ENCODE measurements around the gene EPN2.
A peak's percentile ranks its signal among the peaks of the same experiment; 100 is the strongest.

Gene EPN2

DNA sequence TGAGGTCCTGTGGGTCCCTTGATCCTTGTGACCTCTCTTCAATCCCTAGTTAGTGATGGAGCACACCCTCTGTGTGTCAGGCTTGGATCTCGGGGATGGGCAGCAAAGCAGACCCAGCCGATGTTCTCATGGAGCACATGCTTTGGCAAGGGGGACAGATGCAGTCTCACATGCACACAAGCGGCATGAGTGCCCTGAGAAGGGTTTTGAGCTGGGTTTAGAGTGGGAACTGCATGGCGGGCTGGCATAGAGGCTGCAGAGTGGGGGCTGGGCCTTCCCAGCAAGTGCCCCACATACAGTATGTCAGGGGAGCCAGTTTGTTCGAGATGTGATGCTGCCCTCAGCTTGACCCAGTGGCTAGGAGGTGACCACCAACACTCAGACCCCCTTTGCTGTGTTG is 83.7 kb downstream of the EPN2 start:
- TF ChIP-seq CTCF (IDR thresholded peaks at IDR 0.05; ENCODE audit: low read depth, low read length, missing control alignments) = no peak
- in situ Hi-C loops (cut with HindIII; ENCODE audit: low sequenced_read_pairs) = no loop called here
- DNase-seq (ENCODE audit: low read depth) = no peak
- H3K4me3 ChIP-seq (ENCODE audit: low read depth, low read length) = no peak overlapping the region

DNA sequence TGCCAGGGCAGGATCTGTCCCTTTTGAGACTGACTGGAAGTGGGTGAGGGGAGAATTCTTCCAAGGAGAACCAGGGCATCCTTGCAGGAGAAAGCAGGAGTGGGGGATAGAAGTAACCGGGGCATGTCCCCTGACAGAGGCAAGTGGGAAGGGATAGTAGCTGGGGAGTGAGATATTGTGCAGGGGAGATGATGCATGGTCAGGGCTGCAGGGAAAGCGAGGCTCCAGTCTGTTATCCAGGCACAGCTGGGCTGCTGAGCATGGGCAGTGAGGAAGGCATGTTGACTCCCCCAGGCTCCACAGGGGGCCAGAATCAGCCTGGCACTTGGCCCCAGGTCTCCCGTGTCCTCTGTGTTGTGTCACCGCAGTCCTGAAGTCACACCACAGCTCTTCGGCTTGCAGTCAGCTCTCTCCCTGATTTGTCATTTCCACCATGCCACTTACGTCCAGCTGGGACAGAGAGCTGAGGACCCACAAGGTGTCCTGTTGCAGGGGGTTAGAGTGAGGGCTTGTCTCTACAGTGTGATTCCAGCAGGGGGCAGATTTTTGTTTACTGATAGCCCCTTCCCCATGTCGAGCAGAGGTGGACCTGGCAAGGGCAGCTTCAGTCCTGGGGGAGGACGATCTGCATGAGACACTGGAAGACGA is 84.4 kb downstream of the EPN2 start:
- in situ Hi-C loops (cut with HindIII; ENCODE audit: low sequenced_read_pairs) = no loop called here
- DNase-seq (ENCODE audit: low read depth) = no peak
- no peak overlapping the region for H3K4me3 ChIP-seq (ENCODE audit: low read depth, low read length)
- TF ChIP-seq CTCF (IDR thresholded peaks at IDR 0.05; ENCODE audit: low read depth, low read length, missing control alignments) = peak; percentile 29

DNA sequence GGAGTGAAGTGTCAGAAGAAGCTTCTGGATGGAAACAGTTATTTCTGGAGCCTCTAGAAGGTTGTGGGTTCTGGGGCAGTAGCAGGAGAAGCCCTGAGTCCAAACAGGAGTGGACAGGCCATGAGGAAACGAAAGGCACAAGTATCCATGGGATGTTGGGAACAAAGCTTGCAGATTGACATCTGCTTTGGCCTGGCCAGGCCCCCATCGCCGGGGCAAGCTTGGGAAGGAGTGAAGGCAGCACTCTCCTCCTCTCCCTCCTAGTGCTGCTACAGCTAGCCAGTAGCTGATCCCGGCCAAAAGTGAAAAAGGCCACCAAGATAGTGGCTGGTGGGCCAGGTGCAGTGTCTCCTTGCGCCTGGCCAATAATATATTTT is 85.0 kb downstream of the EPN2 start:
- no peak for DNase-seq (ENCODE audit: low read depth)
- TF ChIP-seq CTCF (IDR thresholded peaks at IDR 0.05; ENCODE audit: low read depth, low read length, missing control alignments) = no peak
- no peak overlapping the region for H3K4me3 ChIP-seq (ENCODE audit: low read depth, low read length)
- in situ Hi-C loops (cut with HindIII; ENCODE audit: low sequenced_read_pairs) = no loop called here

- no peak overlapping the region for H3K4me3 ChIP-seq (ENCODE audit: low read depth, low read length)
- no peak for TF ChIP-seq CTCF (IDR thresholded peaks at IDR 0.05; ENCODE audit: low read depth, low read length, missing control alignments)
- in situ Hi-C loops (cut with HindIII; ENCODE audit: low sequenced_read_pairs) = no loop called here
- DNase-seq (ENCODE audit: low read depth) = no peak
Observed at GRCh38 chr17:19322861-19323260, 85.7 kb downstream of the EPN2 start.

DNA sequence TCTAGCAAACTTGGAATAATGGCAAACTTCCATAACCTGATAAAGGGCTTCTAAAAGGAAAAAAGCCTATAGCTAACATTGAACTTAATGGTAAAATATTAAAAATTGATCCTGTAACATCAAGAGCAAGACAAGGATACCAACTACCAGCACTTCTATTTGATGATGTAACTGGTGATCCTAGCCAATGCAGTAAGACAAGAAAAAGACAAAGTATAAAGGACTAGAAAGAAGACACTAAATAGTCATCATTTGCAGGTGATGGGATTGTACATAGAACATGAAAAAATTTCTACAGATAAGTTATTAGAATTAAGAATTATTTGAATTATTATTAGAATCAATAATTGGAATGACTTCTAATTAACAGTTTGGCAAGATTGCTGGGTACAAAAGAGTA is 88.4 kb downstream of the EPN2 start:
- in situ Hi-C loops (cut with HindIII; ENCODE audit: low sequenced_read_pairs) = no loop called here
- DNase-seq (ENCODE audit: low read depth) = no peak

DNA sequence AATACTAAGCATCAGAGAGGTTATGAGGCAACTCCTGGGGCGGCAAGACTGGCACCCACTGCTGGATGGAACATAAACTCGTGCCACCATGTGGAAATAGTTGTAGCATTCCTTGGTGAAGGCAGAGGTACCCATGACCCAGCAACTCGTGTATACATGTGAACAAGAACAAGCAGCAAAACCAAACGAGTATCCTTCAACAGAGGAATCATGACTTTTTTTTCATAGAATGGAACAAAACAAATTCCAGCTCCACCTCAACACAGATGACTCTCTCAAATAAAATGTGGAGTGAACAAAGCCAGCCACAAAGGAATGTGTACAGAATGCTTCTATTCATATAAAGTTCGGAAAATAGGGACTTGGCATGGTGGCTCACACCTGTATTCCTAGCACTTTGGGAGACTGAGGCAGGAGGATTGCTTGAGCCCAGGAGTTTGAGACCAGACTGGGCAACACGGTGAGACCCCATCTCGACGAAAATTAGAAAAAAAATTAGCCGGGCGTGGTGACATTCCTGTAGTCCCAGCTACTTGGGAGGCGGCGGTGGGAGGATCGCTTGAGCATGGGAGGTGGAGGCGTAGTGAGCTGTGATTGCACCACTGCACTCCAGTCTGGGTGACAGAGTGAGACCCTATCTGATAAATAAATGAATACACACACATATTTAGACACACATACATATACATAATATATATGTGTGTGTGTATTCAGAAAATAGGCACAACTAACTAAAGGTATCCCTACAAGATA is 90.0 kb downstream of the EPN2 start:
- no peak for TF ChIP-seq CTCF (IDR thresholded peaks at IDR 0.05; ENCODE audit: low read depth, low read length, missing control alignments)
- DNase-seq (ENCODE audit: low read depth) = peak; percentile 88
- in situ Hi-C loops (cut with HindIII; ENCODE audit: low sequenced_read_pairs) = no loop called here
- no peak overlapping the region for H3K4me3 ChIP-seq (ENCODE audit: low read depth, low read length)

More for the DNA sequence above, 88.4 kb downstream of the EPN2 start:
- no peak for TF ChIP-seq CTCF (IDR thresholded peaks at IDR 0.05; ENCODE audit: low read depth, low read length, missing control alignments)
- H3K4me3 ChIP-seq (ENCODE audit: low read depth, low read length) = no peak overlapping the region
